Measurements from ENCODE around the gene CSPG5.

Gene CSPG5

GRCh38 chr3:47522082-47522987, 56.3 kb downstream of the CSPG5 start:
- no peak overlapping the region for H3K4me3 ChIP-seq (ENCODE audit: control insufficient read depth, low read depth, low read length)
- TF ChIP-seq, protein P1, sequence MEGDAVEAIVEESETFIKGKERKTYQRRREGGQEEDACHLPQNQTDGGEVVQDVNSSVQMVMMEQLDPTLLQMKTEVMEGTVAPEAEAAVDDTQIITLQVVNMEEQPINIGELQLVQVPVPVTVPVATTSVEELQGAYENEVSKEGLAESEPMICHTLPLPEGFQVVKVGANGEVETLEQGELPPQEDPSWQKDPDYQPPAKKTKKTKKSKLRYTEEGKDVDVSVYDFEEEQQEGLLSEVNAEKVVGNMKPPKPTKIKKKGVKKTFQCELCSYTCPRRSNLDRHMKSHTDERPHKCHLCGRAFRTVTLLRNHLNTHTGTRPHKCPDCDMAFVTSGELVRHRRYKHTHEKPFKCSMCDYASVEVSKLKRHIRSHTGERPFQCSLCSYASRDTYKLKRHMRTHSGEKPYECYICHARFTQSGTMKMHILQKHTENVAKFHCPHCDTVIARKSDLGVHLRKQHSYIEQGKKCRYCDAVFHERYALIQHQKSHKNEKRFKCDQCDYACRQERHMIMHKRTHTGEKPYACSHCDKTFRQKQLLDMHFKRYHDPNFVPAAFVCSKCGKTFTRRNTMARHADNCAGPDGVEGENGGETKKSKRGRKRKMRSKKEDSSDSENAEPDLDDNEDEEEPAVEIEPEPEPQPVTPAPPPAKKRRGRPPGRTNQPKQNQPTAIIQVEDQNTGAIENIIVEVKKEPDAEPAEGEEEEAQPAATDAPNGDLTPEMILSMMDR (IDR thresholded peaks at IDR 0.05; ENCODE audit: control insufficient read depth, insufficient read depth, low read depth, low read length, missing control alignments), result peak; percentile 86
- DNase-seq (ENCODE audit: low read depth), result peak; percentile 76

GRCh38 chr3:47520756-47521155, 57.9 kb downstream of the CSPG5 start:
- TF ChIP-seq, protein P1 (IDR thresholded peaks at IDR 0.05; ENCODE audit: control insufficient read depth, insufficient read depth, low read depth, low read length, missing control alignments), result no peak
- H3K4me3 ChIP-seq (ENCODE audit: control insufficient read depth, low read depth, low read length), result no peak overlapping the region
- DNase-seq (ENCODE audit: low read depth), result no peak

DNA sequence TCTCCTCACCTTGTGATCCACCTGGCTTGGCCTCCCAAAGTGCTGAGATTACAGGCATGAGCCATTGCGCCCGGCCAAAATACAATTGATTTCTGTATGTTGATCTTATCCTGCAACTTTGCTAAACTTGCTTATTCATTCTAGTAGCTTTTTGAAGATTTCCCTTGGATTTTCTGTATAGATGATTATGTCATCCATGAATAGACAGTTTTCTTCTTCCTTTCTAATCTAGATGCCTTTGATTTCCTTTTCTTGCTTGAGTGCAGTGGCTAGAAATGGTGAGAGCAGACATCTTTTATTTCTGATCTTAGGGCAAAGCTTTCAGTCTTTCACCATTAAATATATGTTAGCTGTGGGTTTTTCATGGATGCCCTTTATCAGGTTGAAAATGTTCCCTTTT, 60.7 kb downstream of the CSPG5 start:
- H3K4me3 ChIP-seq (ENCODE audit: control insufficient read depth, low read depth, low read length), result no peak overlapping the region
- DNase-seq (ENCODE audit: low read depth), result no peak
- TF ChIP-seq, protein P1 (IDR thresholded peaks at IDR 0.05; ENCODE audit: control insufficient read depth, insufficient read depth, low read depth, low read length, missing control alignments), result no peak

GRCh38 chr3:47515864-47516319, 62.8 kb downstream of the CSPG5 start:
- TF ChIP-seq, protein P1 (IDR thresholded peaks at IDR 0.05; ENCODE audit: control insufficient read depth, insufficient read depth, low read depth, low read length, missing control alignments), result no peak
- DNase-seq (ENCODE audit: low read depth), result no peak
- no peak overlapping the region for H3K4me3 ChIP-seq (ENCODE audit: control insufficient read depth, low read depth, low read length)

- TF ChIP-seq, protein P1 (IDR thresholded peaks at IDR 0.05; ENCODE audit: control insufficient read depth, insufficient read depth, low read depth, low read length, missing control alignments), result no peak
- H3K4me3 ChIP-seq (ENCODE audit: control insufficient read depth, low read depth, low read length), result no peak overlapping the region
- no peak for DNase-seq (ENCODE audit: low read depth)
These were observed 63.6 kb downstream of the CSPG5 start for GRCh38 chr3:47515100-47515499.

GRCh38 chr3:47513125-47513929, 65.3 kb downstream of the CSPG5 start, which contains the start of gene ELP6:
ELP6 (minus strand) TSS chr3:47513712; CDS start chr3:47513590, 122 bp downstream.
- TF ChIP-seq, protein P1 (IDR thresholded peaks at IDR 0.05; ENCODE audit: control insufficient read depth, insufficient read depth, low read depth, low read length, missing control alignments), result peak; percentile 42
- peak within 1 kb of the TSS; percentile 47 for H3K4me3 ChIP-seq (ENCODE audit: control insufficient read depth, low read depth, low read length)
- peak; percentile 83 for DNase-seq (ENCODE audit: low read depth)

Measured in AG09309 (cell line).